ENCODE measurements around the gene SLC41A2.

GRCh38 chr12:104944252-104944651 is 13.8 kb downstream of the SLC41A2 start:
- TF ChIP-seq CTCF (IDR thresholded peaks at IDR 0.05; ENCODE audit: insufficient read depth, low read length, poor library complexity, severe bottlenecking): no peak
- TF ChIP-seq EZH2phosphoT487 (conservative IDR thresholded peaks at IDR 0.05; ENCODE audit: low read length): no peak

All from SU-DHL-6 (cell line).